GM19025 (cell line): ENCODE measurements around the gene RIC8B.
"Not testable (repeated sequence)": the region's sequence is repeated elsewhere in the genome, so short reads cannot be mapped to it uniquely, and the experiment has no call there.

Experiments
- ATAC-seq: cut with Tn5 transposase; IDR thresholded peaks from one replicate; pipeline ENCODE4 v1.9.1; 2021; ENCODE audit warnings: mild to moderate bottlenecking, low read depth, moderate library complexity; ENCODE audit not compliant: unreplicated experiment

The RIC8B gene, protein sequence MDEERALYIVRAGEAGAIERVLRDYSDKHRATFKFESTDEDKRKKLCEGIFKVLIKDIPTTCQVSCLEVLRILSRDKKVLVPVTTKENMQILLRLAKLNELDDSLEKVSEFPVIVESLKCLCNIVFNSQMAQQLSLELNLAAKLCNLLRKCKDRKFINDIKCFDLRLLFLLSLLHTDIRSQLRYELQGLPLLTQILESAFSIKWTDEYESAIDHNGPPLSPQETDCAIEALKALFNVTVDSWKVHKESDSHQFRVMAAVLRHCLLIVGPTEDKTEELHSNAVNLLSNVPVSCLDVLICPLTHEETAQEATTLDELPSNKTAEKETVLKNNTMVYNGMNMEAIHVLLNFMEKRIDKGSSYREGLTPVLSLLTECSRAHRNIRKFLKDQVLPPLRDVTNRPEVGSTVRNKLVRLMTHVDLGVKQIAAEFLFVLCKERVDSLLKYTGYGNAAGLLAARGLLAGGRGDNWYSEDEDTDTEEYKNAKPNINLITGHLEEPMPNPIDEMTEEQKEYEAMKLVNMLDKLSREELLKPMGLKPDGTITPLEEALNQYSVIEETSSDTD

DNA sequence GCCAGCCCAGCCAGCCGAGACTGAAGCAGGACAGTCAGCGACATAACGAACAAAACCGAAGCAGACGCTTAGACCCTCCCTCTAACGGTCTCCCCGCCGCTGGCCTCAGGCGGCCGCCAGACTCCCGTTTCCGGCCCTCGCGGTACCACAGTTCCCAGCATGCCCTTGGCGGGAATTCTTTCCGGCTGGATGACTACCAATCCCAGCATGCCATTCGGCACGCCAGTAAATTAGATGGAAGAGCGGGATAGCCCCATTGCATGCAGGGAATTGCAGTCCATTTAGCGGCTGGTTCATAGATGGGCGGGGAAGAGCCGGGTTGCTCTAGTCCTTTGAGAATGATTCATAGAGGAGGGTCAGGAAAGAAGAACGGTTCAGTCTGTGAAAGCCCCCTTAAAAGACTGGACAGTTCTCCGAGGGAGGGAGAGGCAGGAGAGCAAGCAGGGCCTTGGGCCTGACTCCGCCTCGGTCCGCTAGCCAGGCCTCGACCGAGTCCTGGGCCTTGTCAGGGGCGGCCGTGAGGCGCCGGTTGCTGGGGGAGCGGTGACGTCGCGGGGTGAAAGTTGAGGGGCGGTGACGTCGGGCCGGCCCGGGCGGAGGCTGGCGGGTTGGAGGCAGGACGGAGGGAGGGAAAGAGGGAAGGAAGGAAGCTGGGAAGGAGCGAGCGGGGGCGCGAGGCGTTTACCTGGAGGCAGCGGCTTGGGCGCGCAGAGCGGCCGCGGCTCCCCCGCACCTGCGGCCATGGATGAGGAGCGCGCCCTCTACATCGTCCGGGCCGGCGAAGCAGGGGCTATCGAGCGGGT is at the start of gene RIC8B:
TSS of gene RIC8B (plus strand) at position 678 of the 803 bp plus-strand sequence. CDS start at position 742, 64 bp downstream.
- peak; percentile 88 for ATAC-seq

DNA sequence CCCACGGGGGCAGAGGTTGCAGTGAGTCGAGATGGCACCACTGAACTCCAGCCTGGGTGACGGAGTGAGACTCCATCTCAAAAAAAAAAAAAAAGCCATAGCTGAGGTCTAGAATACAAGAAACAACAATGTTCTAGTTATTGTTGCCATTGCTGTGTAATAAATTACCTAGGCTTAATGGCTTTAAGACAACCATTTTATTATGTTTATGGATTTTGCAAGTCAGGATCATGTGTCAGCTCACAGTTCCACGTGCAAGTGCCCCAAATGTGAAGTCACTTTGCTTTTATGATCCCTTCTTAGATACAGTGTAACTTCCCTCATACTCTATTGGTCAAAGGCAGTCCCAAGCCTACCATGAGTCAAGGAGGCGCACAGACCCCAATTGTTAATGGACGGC is 49.5 kb upstream of the RIC8B start:
- no peak for ATAC-seq

- not testable (repeated sequence) for ATAC-seq
These were observed 47.8 kb upstream of the RIC8B start for GRCh38 chr12:106726603-106727202.

DNA sequence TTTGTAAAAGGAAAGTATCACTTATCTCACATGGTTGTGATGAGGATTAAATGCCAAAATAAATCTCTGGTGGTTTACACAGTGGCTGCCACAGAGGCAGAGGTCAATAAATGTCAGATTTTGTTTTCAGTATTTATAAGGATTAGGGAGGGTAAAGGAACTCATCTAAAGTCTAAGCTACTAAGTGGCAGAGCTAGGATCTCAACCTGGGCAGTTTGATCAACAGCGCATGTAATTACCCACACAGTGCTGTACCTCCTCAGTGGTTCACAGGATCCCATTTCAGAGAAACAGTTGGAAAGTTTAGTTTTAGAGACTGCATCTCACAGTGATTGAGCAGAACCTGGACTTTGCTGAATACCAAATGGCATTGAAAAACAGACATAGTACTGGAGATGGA is 44.9 kb upstream of the RIC8B start:
- no peak for ATAC-seq

GRCh38 chr12:106732890-106733289 is 41.6 kb upstream of the RIC8B start:
- ATAC-seq, result no peak

DNA sequence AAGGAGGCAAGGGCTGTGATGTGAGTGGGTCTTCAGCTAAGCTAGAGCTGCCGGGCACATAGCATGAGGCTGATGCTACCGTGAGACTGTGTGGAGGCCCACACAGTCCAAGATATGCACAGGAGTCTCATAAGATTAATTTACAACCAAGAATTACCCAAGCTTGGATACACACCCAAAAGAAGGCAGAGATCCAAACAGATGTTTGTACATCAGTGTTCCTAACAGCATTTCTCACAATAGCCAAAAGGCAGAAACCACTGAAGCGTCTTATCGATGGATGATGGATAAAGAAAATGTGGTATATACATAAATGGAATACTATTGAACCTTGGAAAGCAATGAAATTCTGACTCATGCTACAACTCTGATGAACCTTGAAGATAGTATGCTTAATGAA is 40.8 kb upstream of the RIC8B start:
- no peak for ATAC-seq

- ATAC-seq, result no peak
These were observed 38.2 kb upstream of the RIC8B start for GRCh38 chr12:106736051-106736957.

- ATAC-seq, result no peak
These were observed 35.2 kb upstream of the RIC8B start for GRCh38 chr12:106739318-106739717.

DNA sequence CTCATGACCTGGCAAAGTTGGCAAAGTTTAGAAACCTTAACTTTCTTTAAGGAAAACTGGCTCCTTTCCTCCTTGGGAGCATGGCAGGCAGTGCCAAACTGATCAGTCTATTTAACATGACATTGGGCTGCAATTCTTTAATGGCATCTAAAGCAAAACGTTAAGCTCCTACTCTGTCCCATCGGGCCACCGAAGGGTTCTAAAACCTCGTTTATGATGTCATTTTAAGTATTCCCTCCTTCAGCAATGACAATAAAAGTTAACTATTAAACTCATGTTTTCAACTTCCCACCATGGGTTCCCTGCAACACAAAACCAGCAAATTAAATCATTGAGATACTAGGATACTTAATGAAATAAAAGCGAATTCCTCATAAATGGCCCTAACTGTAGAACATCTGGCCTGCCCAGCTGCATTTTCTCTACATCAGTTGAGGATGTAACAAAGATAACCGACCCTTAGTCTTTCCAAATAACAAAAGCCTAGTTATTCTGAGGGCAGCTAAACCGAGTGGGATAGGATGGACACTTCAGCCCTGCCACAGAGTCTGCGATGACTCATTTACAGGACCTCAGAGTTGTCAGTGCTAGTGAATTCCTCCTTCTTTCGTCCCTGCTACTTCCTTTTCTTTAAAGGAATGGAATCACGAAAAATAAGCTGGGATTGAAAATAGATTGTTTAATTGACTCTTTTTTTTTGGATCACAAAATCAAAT is 34.5 kb upstream of the RIC8B start:
- ATAC-seq, result no peak

DNA sequence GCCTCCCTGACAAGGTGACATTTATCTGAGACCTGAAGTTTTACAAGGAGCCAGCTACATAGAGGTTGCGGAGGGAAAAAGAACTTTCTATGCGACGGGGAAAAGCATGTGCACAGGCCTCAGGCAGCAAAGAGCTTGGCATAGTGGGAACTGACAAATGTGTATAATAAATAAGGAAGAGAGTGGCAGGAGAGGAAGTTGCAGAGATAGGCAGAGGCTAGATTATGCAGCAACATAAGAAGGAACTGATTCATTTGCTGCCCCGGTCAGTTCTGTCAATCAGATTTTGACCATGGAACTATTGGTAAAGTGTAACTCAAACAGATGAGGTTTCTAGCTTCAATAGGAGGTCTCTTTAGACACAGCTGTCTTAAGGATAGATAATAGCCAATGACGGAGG is 33.7 kb upstream of the RIC8B start:
- ATAC-seq, result no peak

- no peak for ATAC-seq
These were observed 33.2 kb upstream of the RIC8B start for GRCh38 chr12:106741247-106741646.

DNA sequence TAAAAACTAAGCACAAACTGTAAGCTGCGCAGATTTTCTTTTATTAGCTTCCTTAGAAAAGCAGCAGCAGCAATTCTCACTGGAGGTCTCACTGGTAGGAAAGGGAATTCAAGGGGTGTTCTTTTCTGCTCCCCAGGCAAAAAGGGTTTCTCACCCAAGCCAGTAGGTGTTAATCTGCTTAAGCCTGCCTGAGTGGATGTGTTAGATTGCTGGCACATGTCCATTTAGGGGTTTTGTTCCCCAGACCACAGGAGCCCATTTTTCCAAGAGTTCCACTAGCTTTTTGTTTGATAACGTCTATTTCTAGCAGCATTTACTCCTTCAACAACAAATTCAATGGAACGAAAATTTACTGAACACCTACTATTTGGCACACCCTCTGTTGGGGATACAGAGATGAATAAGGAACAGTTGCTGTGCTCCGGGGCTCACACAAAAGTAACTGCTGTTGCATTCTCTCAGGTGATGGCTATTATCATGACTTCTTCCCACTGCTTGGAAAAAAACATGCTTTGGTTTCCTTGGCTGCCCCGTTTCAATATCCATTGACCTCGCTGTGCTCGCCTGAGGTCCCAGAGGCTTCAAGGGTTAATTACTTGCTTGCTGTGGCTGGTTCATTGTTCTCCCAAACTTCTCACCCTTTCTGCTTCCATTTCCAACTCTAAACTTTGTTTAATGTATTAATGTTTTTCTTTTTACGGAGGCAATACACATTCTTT is 31.1 kb upstream of the RIC8B start:
- ATAC-seq, result no peak

- no peak for ATAC-seq
These were observed 29.9 kb upstream of the RIC8B start for GRCh38 chr12:106744600-106744999.

DNA sequence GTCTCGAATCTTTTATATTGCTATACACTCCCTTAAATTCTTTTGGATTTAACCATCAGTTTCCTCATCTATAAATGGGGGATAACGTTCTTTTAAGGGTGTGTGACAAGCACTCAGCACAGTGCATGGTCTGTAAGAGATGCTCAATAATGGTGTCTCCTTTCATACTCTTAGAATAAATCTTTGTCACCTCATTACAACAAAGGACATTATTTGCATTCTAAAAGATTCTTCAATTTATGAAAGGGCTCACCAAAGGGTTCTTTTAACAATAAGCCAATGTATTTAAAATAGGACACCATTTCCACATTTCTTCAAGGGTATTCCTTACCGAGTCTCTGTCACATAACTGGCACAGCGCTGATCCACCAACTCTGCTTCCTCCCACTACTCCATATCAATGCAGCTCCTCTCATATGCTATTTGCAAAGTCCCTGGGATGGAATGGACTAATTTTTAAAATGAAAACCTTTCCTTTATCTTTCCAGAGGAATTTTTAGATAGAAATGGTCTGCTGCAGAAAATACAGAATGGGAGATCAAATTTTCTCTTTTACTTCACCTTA is 29.2 kb upstream of the RIC8B start:
- no peak for ATAC-seq

- no peak for ATAC-seq
These were observed 26.5 kb upstream of the RIC8B start for GRCh38 chr12:106747973-106748436.

GRCh38 chr12:106750524-106750923 is 24.0 kb upstream of the RIC8B start:
- ATAC-seq, result no peak

DNA sequence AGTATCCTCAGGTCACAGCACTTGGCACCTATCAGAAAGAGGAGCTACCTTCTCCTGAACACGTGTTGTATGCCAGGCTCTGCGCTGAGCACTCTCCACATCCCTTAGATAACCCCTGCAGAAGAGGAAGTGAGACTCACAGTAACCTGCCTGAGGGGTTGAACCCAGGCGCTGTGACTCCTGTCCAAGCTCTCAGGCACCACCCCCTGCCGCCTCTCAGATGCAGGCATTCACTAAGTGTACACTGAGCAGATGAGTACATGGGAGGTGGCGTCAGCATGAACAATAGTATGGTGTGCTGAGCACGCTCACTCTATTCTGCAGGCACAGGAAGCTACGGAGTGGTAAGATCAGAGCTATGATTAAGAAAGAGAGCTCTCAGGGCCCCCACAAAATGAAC is 21.0 kb upstream of the RIC8B start:
- ATAC-seq, result peak; percentile 91

DNA sequence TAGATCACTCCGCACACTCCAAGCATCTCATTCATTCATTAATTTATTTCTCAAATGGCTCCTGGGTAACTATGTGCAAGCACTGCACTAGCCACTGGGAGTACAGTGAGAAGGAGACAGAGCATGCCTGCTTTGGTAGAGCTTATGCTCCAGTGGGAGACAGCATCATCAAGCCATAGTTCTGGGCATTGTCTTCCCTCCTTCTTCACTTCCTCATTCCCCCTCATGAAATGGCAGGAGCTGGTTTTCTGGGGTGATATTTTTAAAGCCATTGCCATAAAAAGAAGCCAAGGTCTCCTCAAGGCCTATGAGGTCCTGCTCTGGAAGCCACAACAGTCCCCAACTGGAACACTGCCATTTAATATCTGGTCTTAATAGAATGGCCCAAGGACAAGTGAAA is 20.2 kb upstream of the RIC8B start:
- no peak for ATAC-seq
